ENCODE results near the gene PTDSS2. TPM values are rescaled to one million over a fixed set of nuclear protein-coding genes. Genes with fewer than 3 reads are reported as not detected.

Gene PTDSS2
- total and polyA plus RNA-seq, 2 of the 13 experiments (the other 11 are each of a cell fraction or from before 2014, with no cell fraction given), result 21.7 to 26.4 TPM

DNA sequence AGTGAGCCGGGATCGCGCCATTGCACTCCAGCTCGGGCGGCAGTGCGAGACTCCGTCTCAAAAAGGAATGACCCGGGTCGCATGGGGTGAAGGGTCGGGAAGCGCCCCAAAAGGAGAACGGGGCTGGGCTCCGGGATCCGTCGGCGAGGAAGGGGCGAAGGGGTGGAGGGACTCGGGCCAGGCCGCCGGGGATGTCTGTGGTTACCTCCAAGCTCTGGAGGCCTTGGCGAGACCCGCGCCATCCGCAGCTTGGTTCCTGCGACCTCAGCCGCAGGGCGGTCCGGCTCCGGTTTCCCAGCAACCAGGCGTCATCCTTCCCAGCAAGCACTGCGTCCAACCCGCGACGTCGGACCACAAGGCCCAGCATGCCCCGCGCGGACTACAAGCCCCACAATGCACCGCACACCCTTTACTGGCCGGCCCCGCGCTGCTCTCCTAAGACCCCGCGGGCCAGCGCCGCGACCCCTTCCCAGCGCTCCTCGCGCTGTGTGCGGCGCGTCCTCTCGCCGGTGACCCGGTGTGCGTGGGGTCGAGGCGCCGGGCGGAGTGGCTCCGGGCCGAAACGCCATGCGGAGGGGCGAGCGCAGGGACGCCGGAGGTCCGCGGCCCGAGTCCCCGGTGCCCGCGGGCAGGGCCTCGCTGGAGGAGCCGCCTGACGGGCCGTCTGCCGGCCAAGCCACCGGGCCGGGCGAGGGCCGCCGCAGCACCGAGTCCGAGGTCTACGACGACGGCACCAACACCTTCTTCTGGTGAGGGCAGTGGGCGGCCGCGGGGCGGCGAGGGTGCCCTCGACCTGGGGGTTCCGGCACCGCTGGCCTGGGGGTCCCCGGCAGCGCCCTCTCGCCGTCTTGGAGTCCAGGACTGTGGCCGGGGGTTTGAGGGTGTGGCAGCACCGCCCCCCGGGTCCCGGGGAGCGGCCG lies at the start of gene PTDSS2 (continued):
- TF ChIP-seq, protein P1, sequence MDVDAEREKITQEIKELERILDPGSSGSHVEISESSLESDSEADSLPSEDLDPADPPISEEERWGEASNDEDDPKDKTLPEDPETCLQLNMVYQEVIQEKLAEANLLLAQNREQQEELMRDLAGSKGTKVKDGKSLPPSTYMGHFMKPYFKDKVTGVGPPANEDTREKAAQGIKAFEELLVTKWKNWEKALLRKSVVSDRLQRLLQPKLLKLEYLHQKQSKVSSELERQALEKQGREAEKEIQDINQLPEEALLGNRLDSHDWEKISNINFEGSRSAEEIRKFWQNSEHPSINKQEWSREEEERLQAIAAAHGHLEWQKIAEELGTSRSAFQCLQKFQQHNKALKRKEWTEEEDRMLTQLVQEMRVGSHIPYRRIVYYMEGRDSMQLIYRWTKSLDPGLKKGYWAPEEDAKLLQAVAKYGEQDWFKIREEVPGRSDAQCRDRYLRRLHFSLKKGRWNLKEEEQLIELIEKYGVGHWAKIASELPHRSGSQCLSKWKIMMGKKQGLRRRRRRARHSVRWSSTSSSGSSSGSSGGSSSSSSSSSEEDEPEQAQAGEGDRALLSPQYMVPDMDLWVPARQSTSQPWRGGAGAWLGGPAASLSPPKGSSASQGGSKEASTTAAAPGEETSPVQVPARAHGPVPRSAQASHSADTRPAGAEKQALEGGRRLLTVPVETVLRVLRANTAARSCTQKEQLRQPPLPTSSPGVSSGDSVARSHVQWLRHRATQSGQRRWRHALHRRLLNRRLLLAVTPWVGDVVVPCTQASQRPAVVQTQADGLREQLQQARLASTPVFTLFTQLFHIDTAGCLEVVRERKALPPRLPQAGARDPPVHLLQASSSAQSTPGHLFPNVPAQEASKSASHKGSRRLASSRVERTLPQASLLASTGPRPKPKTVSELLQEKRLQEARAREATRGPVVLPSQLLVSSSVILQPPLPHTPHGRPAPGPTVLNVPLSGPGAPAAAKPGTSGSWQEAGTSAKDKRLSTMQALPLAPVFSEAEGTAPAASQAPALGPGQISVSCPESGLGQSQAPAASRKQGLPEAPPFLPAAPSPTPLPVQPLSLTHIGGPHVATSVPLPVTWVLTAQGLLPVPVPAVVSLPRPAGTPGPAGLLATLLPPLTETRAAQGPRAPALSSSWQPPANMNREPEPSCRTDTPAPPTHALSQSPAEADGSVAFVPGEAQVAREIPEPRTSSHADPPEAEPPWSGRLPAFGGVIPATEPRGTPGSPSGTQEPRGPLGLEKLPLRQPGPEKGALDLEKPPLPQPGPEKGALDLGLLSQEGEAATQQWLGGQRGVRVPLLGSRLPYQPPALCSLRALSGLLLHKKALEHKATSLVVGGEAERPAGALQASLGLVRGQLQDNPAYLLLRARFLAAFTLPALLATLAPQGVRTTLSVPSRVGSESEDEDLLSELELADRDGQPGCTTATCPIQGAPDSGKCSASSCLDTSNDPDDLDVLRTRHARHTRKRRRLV (CRISPR knock-in tag; IDR thresholded peaks at IDR 0.05), result peak; percentile 79; the same call in 1 of the 2 replicates
- peak; percentile 16; the same call in 1 of the 2 replicates for TF ChIP-seq BCL6 (CRISPR knock-in tag; IDR thresholded peaks at IDR 0.05)
- TF ChIP-seq, protein P2, sequence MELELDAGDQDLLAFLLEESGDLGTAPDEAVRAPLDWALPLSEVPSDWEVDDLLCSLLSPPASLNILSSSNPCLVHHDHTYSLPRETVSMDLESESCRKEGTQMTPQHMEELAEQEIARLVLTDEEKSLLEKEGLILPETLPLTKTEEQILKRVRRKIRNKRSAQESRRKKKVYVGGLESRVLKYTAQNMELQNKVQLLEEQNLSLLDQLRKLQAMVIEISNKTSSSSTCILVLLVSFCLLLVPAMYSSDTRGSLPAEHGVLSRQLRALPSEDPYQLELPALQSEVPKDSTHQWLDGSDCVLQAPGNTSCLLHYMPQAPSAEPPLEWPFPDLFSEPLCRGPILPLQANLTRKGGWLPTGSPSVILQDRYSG (CRISPR knock-in tag; IDR thresholded peaks at IDR 0.05), result no peak
- TF ChIP-seq ZNF883 (CRISPR knock-in tag; IDR thresholded peaks at IDR 0.05; ENCODE audit: not compliant biosample characterization), result peak; percentile 21
- peak; percentile 59 for TF ChIP-seq SIX4 (CRISPR knock-in tag; IDR thresholded peaks at IDR 0.05)
- TF ChIP-seq ZNF335 (CRISPR knock-in tag; IDR thresholded peaks at IDR 0.05), result peak; percentile 74; the same call in 1 of the 2 replicates
- TF ChIP-seq RFX1 (IDR thresholded peaks at IDR 0.05), result peak; percentile 77
- peak; percentile 66 for TF ChIP-seq ELF3 (CRISPR knock-in tag; IDR thresholded peaks at IDR 0.05)
- TF ChIP-seq NRL (CRISPR knock-in tag; IDR thresholded peaks at IDR 0.05; ENCODE audit: borderline replicate concordance), result no peak
- TF ChIP-seq KDM5B (CRISPR knock-in tag; IDR thresholded peaks at IDR 0.05; ENCODE audit: borderline replicate concordance), result 0 out of 2 replicates have a peak, but pooled peaks have one; percentile 65
- peak; percentile 50; the same call in 1 of the 2 replicates for TF ChIP-seq ZNF790 (CRISPR knock-in tag; IDR thresholded peaks at IDR 0.05; ENCODE audit: borderline replicate concordance)
- TF ChIP-seq BORCS8-MEF2B (CRISPR knock-in tag; IDR thresholded peaks at IDR 0.05), result peak; percentile 0; the same call in 1 of the 2 replicates
- TF ChIP-seq HNRNPLL (IDR thresholded peaks at IDR 0.05; ENCODE audit: low read depth, low read length, poor library complexity, severe bottlenecking), result peak; percentile 50
- TF ChIP-seq SMAD3 (CRISPR knock-in tag; IDR thresholded peaks at IDR 0.05), result 0 out of 2 replicates have a peak, but pooled peaks have one; percentile 57
- peak; percentile 52; the same call in 1 of the 2 replicates for TF ChIP-seq ZBTB20 (CRISPR knock-in tag; IDR thresholded peaks at IDR 0.05; ENCODE audit: borderline replicate concordance, low read depth)
- peak; percentile 94; the same call in 1 of the 2 replicates for TF ChIP-seq PCBP1 (IDR thresholded peaks at IDR 0.05; ENCODE audit: borderline replicate concordance, low read depth, low read length)
- no peak for TF ChIP-seq KLF13 (CRISPR knock-in tag; IDR thresholded peaks at IDR 0.05)
- TF ChIP-seq CENPT (CRISPR knock-in tag; IDR thresholded peaks at IDR 0.05; ENCODE audit: low read depth), result peak; percentile 74; the same call in 1 of the 2 replicates
- no peak for TF ChIP-seq ZNF746 (CRISPR knock-in tag; IDR thresholded peaks at IDR 0.05)
- TF ChIP-seq, protein P3, sequence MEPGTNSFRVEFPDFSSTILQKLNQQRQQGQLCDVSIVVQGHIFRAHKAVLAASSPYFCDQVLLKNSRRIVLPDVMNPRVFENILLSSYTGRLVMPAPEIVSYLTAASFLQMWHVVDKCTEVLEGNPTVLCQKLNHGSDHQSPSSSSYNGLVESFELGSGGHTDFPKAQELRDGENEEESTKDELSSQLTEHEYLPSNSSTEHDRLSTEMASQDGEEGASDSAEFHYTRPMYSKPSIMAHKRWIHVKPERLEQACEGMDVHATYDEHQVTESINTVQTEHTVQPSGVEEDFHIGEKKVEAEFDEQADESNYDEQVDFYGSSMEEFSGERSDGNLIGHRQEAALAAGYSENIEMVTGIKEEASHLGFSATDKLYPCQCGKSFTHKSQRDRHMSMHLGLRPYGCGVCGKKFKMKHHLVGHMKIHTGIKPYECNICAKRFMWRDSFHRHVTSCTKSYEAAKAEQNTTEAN (CRISPR knock-in tag; conservative IDR thresholded peaks at IDR 0.05), result peak; percentile 50; the same call in 1 of the 2 replicates
- peak; percentile 46; the same call in 1 of the 2 replicates for TF ChIP-seq ZSCAN21 (CRISPR knock-in tag; IDR thresholded peaks at IDR 0.05; ENCODE audit: borderline replicate concordance)
- 0 out of 2 replicates have a peak, but pooled peaks have one; percentile 18 for TF ChIP-seq ZNF558 (CRISPR knock-in tag; IDR thresholded peaks at IDR 0.05; ENCODE audit: borderline replicate concordance)
